Spleen (tissue), 11 donors: ENCODE results near the gene MMP15. TPM values are rescaled to one million over a fixed set of nuclear protein-coding genes. Genes with fewer than 3 reads are reported as not detected.

ENCODE experiments used
- DNase-seq: peaks from one replicate; pipeline ENCODE4 v3.0.0-alpha.2; 2020
- H3K27ac ChIP-seq, 8 donors: fragments of 200-600 bp; sonication (generic) in 7 of 8; 1 replicate in 4 of 8; 2 replicates in 4 of 8; pipeline versions ENCODE4 v1.5.0 to v1.8.0; 2016 to 2021; ENCODE audit warnings: inconsistent platforms in 4 of 8, mild to moderate bottlenecking in 4 of 8, moderate library complexity in 1 of 8
- H3K27me3 ChIP-seq, 7 donors: fragments of 200-600 bp; sonication (generic) in 6 of 7; replicated peaks in 1 of 7; 1 replicate in 4 of 7; 2 replicates in 3 of 7; pipeline versions ENCODE4 v1.5.0 to v1.8.0; 2016 to 2021; ENCODE audit warnings: inconsistent platforms in 3 of 7, mild to moderate bottlenecking in 1 of 7
- H3K36me3 ChIP-seq, 6 donors: fragments of 200-600 bp; sonication (generic) in 5 of 6; 1 replicate in 4 of 6; 2 replicates in 2 of 6; pipeline versions ENCODE4 v1.5.0 to v1.8.0; 2016 to 2021; ENCODE audit warnings: inconsistent platforms in 2 of 6
- H3K4me1 ChIP-seq, 6 donors: fragments of 200-600 bp; sonication (generic) in 5 of 6; 1 replicate in 3 of 6; 2 replicates in 3 of 6; pipeline versions ENCODE4 v1.5.0 to v1.8.0; 2016 to 2021; ENCODE audit warnings: inconsistent platforms in 3 of 6
- H3K4me3 ChIP-seq, 8 donors: fragments of 200-600 bp; sonication (generic) in 7 of 8; 1 replicate in 4 of 8; 2 replicates in 4 of 8; pipeline versions ENCODE4 v1.5.0 to v1.8.0; 2016 to 2021; ENCODE audit warnings: inconsistent platforms in 4 of 8, mild to moderate bottlenecking in 4 of 8, moderate library complexity in 2 of 8
- H3K9me3 ChIP-seq, 8 donors: fragments of 200-600 bp; sonication (generic) in 7 of 8; 1 replicate in 4 of 8; 2 replicates in 4 of 8; pipeline versions ENCODE4 v1.5.0 to v1.8.0; 2016 to 2021; ENCODE audit warnings: inconsistent platforms in 4 of 8
- CTCF ChIP-seq, 11 experiments: fragments of 200-600 bp in 7 of 11; fragments of 450-650 bp in 4 of 11; sonication (generic) in 4 of 11; IDR thresholded peaks in 8 of 11; conservative IDR thresholded peaks in 3 of 11; 1 replicate in 7 of 11; 2 replicates in 4 of 11; pipeline versions ENCODE4 v1.4.0 to v1.8.0; 2016 to 2021; ENCODE audit warnings: antibody characterized with exemption in 11 of 11, inconsistent platforms in 4 of 11, mild to moderate bottlenecking in 1 of 11
- POLR2A ChIP-seq, 3 donors: fragments of 450-650 bp; IDR thresholded peaks; one replicate each; pipeline ENCODE4 v1.5.1; 2017; ENCODE audit warnings: antibody characterized with exemption in 3 of 3, mild to moderate bottlenecking in 1 of 3
- POLR2AphosphoS5 ChIP-seq, 3 donors: sonication (generic); formaldehyde crosslinking; IDR thresholded peaks; one replicate each; pipeline ENCODE4 v1.5.1; 2017; ENCODE audit warnings: antibody characterized with exemption in 3 of 3
- WGBS, 5 donors: extraction: QIAGEN DNeasy Blood & Tissue Kit in 3 of 5; methylation state at CpG; one replicate each; pipeline versions ENCODE4 v1.1.5 to v1.1.7; 2013 to 2018; 5-methylcytosine and 5-hydroxymethylcytosine counted together
- intact Hi-C: fragments of 100-400 bp; cut with DNase I; formaldehyde crosslinking; loops from one replicate; pipeline ENCODE4 v1.15.0; 2023; ENCODE audit warnings: low total_unique reads
- polyA plus RNA-seq, 3 donors: library from polyadenylated mRNA; stranded (reverse); fragments of 200-250 nt; gene quantifications; one replicate each; pipeline ENCODE4 v1.2.1, GENCODE V29; 2013
- total RNA-seq, 7 donors: library from RNA; depleted of rRNA in 3 of 7; stranded (reverse); fragments of >200 nt in 3 of 7; fragmentation: NEBNext Ultra II Directional in 4 of 7; extraction: Animal tissue kit (Norgen Biotek cat#: 25700) in 4 of 7; gene quantifications; one replicate each; pipeline versions ENCODE4 v1.1.0 to v1.2.1, GENCODE V29; 2016 to 2021
- donor health status: healthy with polysubstance abuse.
- donor health status: DM: no; HTN: no; CAD: no; lungs with moderate emphysema.
- donor health status: DM: no; HTN: no; CAD: no.
- donor health status: Bipolar disorder and iron deficiency.
- donor health status: healthy.
- donor health status: DM: no; HTN: no; CAD: no.
- donor health status: DM: yes; HTN: yes; CAD: no.

MMP15 gene
- total and polyA plus RNA-seq, 10 donors, result 2.3 to 24.2 (median 14.0) TPM

GRCh38 chr16:58056580-58056979 is 31.0 kb downstream of the MMP15 start:
- Histone ChIP-seq H3K4me1 (no peaks in the 10 kb centered on the region), H3K36me3 (no peaks in the 10 kb centered on the region), H3K27me3 (no peaks in the 10 kb centered on the region), H3K4me3 (no peak overlapping the region), H3K9me3 (no peaks in the 10 kb centered on the region), H3K27ac (no peak overlapping the region)
- TF ChIP-seq CTCF (IDR thresholded peaks at IDR 0.05 in 8 of 11, conservative IDR thresholded peaks at IDR 0.05 in 3 of 11) (no peak), POLR2A (IDR thresholded peaks at IDR 0.05) (no peak), POLR2AphosphoS5 (IDR thresholded peaks at IDR 0.05) (no peak)
- intact Hi-C loops, result no loop called here
- WGBS, 5 donors, result 77 to 89% (median 86%) methylated on average over 5 of the region's 5 CpGs
- DNase-seq, result no peak

- Histone ChIP-seq H3K27ac (no peak overlapping the region), H3K4me3 (no peak overlapping the region), H3K9me3 (no peaks in the 10 kb centered on the region), H3K4me1 (no peaks in the 10 kb centered on the region), H3K36me3 (no peaks in the 10 kb centered on the region), H3K27me3 (no peaks in the 10 kb centered on the region)
- WGBS, 5 donors, result 74 to 90% (median 83%) methylated on average over 5 of the region's 5 CpGs
- TF ChIP-seq POLR2A (IDR thresholded peaks at IDR 0.05), result no peak
- TF ChIP-seq POLR2AphosphoS5 (IDR thresholded peaks at IDR 0.05), result no peak
- no peak for TF ChIP-seq CTCF (IDR thresholded peaks at IDR 0.05 in 8 of 11, conservative IDR thresholded peaks at IDR 0.05 in 3 of 11)
- DNase-seq, result no peak
- intact Hi-C loops, result no loop called here
These were observed 31.6 kb downstream of the MMP15 start for GRCh38 chr16:58057121-58057520.

- DNase-seq, result no peak
- no peak for TF ChIP-seq POLR2A (IDR thresholded peaks at IDR 0.05)
- no peak for TF ChIP-seq CTCF (IDR thresholded peaks at IDR 0.05 in 8 of 11, conservative IDR thresholded peaks at IDR 0.05 in 3 of 11)
- no peak for TF ChIP-seq POLR2AphosphoS5 (IDR thresholded peaks at IDR 0.05)
- H3K4me1 ChIP-seq, result peaks cover 0 to 2% (median 0%) of the 10 kb centered on the region in 6 donors
These were observed 32.2 kb downstream of the MMP15 start for GRCh38 chr16:58057784-58058183.

GRCh38 chr16:58062821-58063220 is 37.3 kb downstream of the MMP15 start:
- Histone ChIP-seq H3K9me3 (no peaks in the 10 kb centered on the region), H3K27me3 (no peaks in the 10 kb centered on the region), H3K36me3 (no peaks in the 10 kb centered on the region), H3K4me1 (peaks cover 0 to 12% (median 4%) of the 10 kb centered on the region in 6 donors), H3K27ac (no peak overlapping the region), H3K4me3 (no peak overlapping the region)
- TF ChIP-seq POLR2AphosphoS5 (IDR thresholded peaks at IDR 0.05), result no peak
- TF ChIP-seq POLR2A (IDR thresholded peaks at IDR 0.05), result no peak
- no peak for TF ChIP-seq CTCF (IDR thresholded peaks at IDR 0.05 in 8 of 11, conservative IDR thresholded peaks at IDR 0.05 in 3 of 11)
- 79 to 86% (median 83%) methylated on average over 4 of the region's 4 CpGs for WGBS, 5 donors
- intact Hi-C loops, result no loop called here
- DNase-seq, result no peak

More at GRCh38 chr16:58057784-58058183, 32.2 kb downstream of the MMP15 start:
- no peaks in the 10 kb centered on the region for H3K36me3 ChIP-seq
- intact Hi-C loops, result no loop called here
- H3K27me3 ChIP-seq, result no peaks in the 10 kb centered on the region
- no peak overlapping the region for H3K27ac ChIP-seq
- no peak overlapping the region for H3K4me3 ChIP-seq
- WGBS, 5 donors, result 68 to 84% (median 73%) methylated on average over 3 of the region's 3 CpGs
- H3K9me3 ChIP-seq, result no peaks in the 10 kb centered on the region
